Spleen (tissue), 11 donors: Measurements from ENCODE around the gene RNF121. TPM values are rescaled to one million over a fixed set of nuclear protein-coding genes. Genes with fewer than 3 reads are reported as not detected.

Experiments used
- DNase-seq: peaks from one replicate; pipeline ENCODE4 v3.0.0-alpha.2; 2020
- H3K27ac ChIP-seq, 8 donors: fragments of 200-600 bp; sonication (generic) in 7 of 8; 1 replicate in 4 of 8; 2 replicates in 4 of 8; pipeline versions ENCODE4 v1.5.0 to v1.8.0; 2016 to 2021; ENCODE audit warnings: inconsistent platforms in 4 of 8, mild to moderate bottlenecking in 4 of 8, moderate library complexity in 1 of 8
- H3K27me3 ChIP-seq, 7 donors: fragments of 200-600 bp; sonication (generic) in 6 of 7; replicated peaks in 1 of 7; 1 replicate in 4 of 7; 2 replicates in 3 of 7; pipeline versions ENCODE4 v1.5.0 to v1.8.0; 2016 to 2021; ENCODE audit warnings: inconsistent platforms in 3 of 7, mild to moderate bottlenecking in 1 of 7
- H3K36me3 ChIP-seq, 6 donors: fragments of 200-600 bp; sonication (generic) in 5 of 6; 1 replicate in 4 of 6; 2 replicates in 2 of 6; pipeline versions ENCODE4 v1.5.0 to v1.8.0; 2016 to 2021; ENCODE audit warnings: inconsistent platforms in 2 of 6
- H3K4me1 ChIP-seq, 6 donors: fragments of 200-600 bp; sonication (generic) in 5 of 6; 1 replicate in 3 of 6; 2 replicates in 3 of 6; pipeline versions ENCODE4 v1.5.0 to v1.8.0; 2016 to 2021; ENCODE audit warnings: inconsistent platforms in 3 of 6
- H3K4me3 ChIP-seq, 8 donors: fragments of 200-600 bp; sonication (generic) in 7 of 8; 1 replicate in 4 of 8; 2 replicates in 4 of 8; pipeline versions ENCODE4 v1.5.0 to v1.8.0; 2016 to 2021; ENCODE audit warnings: inconsistent platforms in 4 of 8, mild to moderate bottlenecking in 4 of 8, moderate library complexity in 2 of 8
- H3K9me3 ChIP-seq, 8 donors: fragments of 200-600 bp; sonication (generic) in 7 of 8; 1 replicate in 4 of 8; 2 replicates in 4 of 8; pipeline versions ENCODE4 v1.5.0 to v1.8.0; 2016 to 2021; ENCODE audit warnings: inconsistent platforms in 4 of 8
- CTCF ChIP-seq, 11 experiments: fragments of 200-600 bp in 7 of 11; fragments of 450-650 bp in 4 of 11; sonication (generic) in 4 of 11; IDR thresholded peaks in 8 of 11; conservative IDR thresholded peaks in 3 of 11; 1 replicate in 7 of 11; 2 replicates in 4 of 11; pipeline versions ENCODE4 v1.4.0 to v1.8.0; 2016 to 2021; ENCODE audit warnings: antibody characterized with exemption in 11 of 11, inconsistent platforms in 4 of 11, mild to moderate bottlenecking in 1 of 11
- POLR2A ChIP-seq, 3 donors: fragments of 450-650 bp; IDR thresholded peaks; one replicate each; pipeline ENCODE4 v1.5.1; 2017; ENCODE audit warnings: antibody characterized with exemption in 3 of 3, mild to moderate bottlenecking in 1 of 3
- POLR2AphosphoS5 ChIP-seq, 3 donors: sonication (generic); formaldehyde crosslinking; IDR thresholded peaks; one replicate each; pipeline ENCODE4 v1.5.1; 2017; ENCODE audit warnings: antibody characterized with exemption in 3 of 3
- WGBS, 5 donors: extraction: QIAGEN DNeasy Blood & Tissue Kit in 3 of 5; methylation state at CpG; one replicate each; pipeline versions ENCODE4 v1.1.5 to v1.1.7; 2013 to 2018; 5-methylcytosine and 5-hydroxymethylcytosine counted together
- intact Hi-C: fragments of 100-400 bp; cut with DNase I; formaldehyde crosslinking; loops from one replicate; pipeline ENCODE4 v1.15.0; 2023; ENCODE audit warnings: low total_unique reads
- polyA plus RNA-seq, 3 donors: library from polyadenylated mRNA; stranded (reverse); fragments of 200-250 nt; gene quantifications; one replicate each; pipeline ENCODE4 v1.2.1, GENCODE V29; 2013
- total RNA-seq, 7 donors: library from RNA; depleted of rRNA in 3 of 7; stranded (reverse); fragments of >200 nt in 3 of 7; fragmentation: NEBNext Ultra II Directional in 4 of 7; extraction: Animal tissue kit (Norgen Biotek cat#: 25700) in 4 of 7; gene quantifications; one replicate each; pipeline versions ENCODE4 v1.1.0 to v1.2.1, GENCODE V29; 2016 to 2021
- donor health status: healthy with polysubstance abuse.
- donor health status: DM: no; HTN: no; CAD: no; lungs with moderate emphysema.
- donor health status: DM: no; HTN: no; CAD: no.
- donor health status: Bipolar disorder and iron deficiency.
- donor health status: healthy.
- donor health status: DM: no; HTN: no; CAD: no.
- donor health status: DM: yes; HTN: yes; CAD: no.

The RNF121 gene
- total and polyA plus RNA-seq, 10 donors, result 5.3 to 35.5 (median 27.3) TPM

- Histone ChIP-seq H3K4me3 (peak within 1 kb of the TSS; percentile 3 to 62 (median 38)), H3K27ac (peak within 1 kb of the TSS; percentile 77 to 92 (median 88)), H3K9me3 (no peaks in the 10 kb centered on the region), H3K4me1 (peaks cover 19 to 88% (median 52%) of the 10 kb centered on the region in 6 donors), H3K27me3 (no peaks in the 10 kb centered on the region), H3K36me3 (peaks cover 0 to 53% (median 31%) of the 10 kb centered on the region in 6 donors)
- intact Hi-C loops, result no loop called here
- WGBS, 5 donors, result 31 to 56% (median 37%) methylated on average over 10 to 11 of the region's 11 CpGs
- TF ChIP-seq POLR2AphosphoS5 (IDR thresholded peaks at IDR 0.05) (peak in 2 of 3 donors; percentile 79 to 85), CTCF (IDR thresholded peaks at IDR 0.05 in 8 of 11, conservative IDR thresholded peaks at IDR 0.05 in 3 of 11) (no peak)
- peak; percentile 90 for DNase-seq
Measured at GRCh38 chr11:71998649-71999310, 69.9 kb downstream of the RNF121 start, which contains the start of gene IL18BP. Gene IL18BP, plus strand, starts transcription at chr11:71998909. Its CDS starts 1,076 bp downstream, at chr11:71999985.

DNA sequence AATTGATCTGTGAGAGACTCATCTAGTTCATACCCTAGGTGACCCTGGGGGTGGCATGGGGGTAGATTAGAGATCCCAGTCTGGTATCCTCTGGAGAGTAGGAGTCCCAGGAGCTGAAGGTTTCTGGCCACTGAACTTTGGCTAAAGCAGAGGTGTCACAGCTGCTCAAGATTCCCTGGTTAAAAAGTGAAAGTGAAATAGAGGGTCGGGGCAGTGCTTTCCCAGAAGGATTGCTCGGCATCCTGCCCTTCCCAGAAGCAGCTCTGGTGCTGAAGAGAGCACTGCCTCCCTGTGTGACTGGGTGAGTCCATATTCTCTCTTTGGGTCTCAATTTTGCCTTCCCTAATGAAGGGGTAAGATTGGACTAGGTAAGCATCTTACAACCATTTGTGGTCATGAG, 70.5 kb downstream of the RNF121 start:
- TF ChIP-seq CTCF (IDR thresholded peaks at IDR 0.05 in 8 of 11, conservative IDR thresholded peaks at IDR 0.05 in 3 of 11) (no peak), POLR2AphosphoS5 (IDR thresholded peaks at IDR 0.05) (peak in 1 of 3 donors; percentile 33), POLR2A (IDR thresholded peaks at IDR 0.05) (no peak)
- peaks cover 0 to 59% (median 37%) of the 10 kb centered on the region in 6 donors for H3K36me3 ChIP-seq
- intact Hi-C loops, result no loop called here
- no peaks in the 10 kb centered on the region for H3K9me3 ChIP-seq
- H3K4me3 ChIP-seq, result peak overlapping the region; percentile 3 to 62 (median 38)
- no peak for DNase-seq
- 35 to 71% (median 44%) methylated on average over 2 of the region's 2 CpGs for WGBS, 5 donors
- H3K27me3 ChIP-seq, result no peaks in the 10 kb centered on the region
- peak overlapping the region; percentile 77 to 92 (median 88) for H3K27ac ChIP-seq
- peaks cover 19 to 88% (median 55%) of the 10 kb centered on the region in 6 donors for H3K4me1 ChIP-seq

GRCh38 chr11:71999798-72000197, 71.0 kb downstream of the RNF121 start:
- peak overlapping the region; percentile 3 to 62 (median 38) for H3K4me3 ChIP-seq
- peak overlapping the region; percentile 77 to 92 (median 88) for H3K27ac ChIP-seq
- no peak for TF ChIP-seq CTCF (IDR thresholded peaks at IDR 0.05 in 8 of 11, conservative IDR thresholded peaks at IDR 0.05 in 3 of 11)
- TF ChIP-seq POLR2AphosphoS5 (IDR thresholded peaks at IDR 0.05), result peak in 1 of 3 donors; percentile 23
- 55 to 81% (median 77%) methylated on average over 8 of the region's 8 CpGs for WGBS, 5 donors
- intact Hi-C loops, result no loop called here
- no peak for DNase-seq
- peaks cover 20 to 91% (median 57%) of the 10 kb centered on the region in 6 donors for H3K4me1 ChIP-seq
- H3K9me3 ChIP-seq, result no peaks in the 10 kb centered on the region
- no peaks in the 10 kb centered on the region for H3K27me3 ChIP-seq
- H3K36me3 ChIP-seq, result peaks cover 0 to 61% (median 42%) of the 10 kb centered on the region in 6 donors

DNA sequence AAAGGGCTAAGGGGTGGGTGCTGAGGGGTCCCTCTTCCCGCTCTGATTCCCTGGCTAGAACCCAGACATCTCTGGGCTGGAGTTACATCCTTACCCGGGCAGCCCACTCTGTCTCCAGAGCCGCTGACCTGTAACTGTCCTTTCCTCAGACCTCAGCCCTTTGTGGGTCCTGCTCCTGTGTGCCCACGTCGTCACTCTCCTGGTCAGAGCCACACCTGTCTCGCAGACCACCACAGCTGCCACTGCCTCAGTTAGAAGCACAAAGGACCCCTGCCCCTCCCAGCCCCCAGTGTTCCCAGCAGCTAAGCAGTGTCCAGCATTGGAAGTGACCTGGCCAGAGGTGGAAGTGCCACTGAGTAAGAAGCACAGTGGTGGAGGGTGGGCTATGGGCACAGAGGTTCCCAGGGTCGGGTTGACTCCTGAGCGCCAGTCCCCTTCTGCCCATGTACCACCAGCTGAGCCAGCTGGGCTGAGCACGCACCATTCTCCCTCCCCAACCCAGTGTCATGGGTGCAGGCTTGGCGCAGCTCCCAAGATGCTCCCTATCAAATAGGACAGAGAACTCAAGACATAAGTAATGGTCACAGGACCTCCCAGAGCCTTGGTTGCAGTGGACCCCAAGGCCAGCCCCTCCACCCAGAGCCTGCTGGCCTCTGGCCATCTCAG, 71.5 kb downstream of the RNF121 start:
- H3K27me3 ChIP-seq, result no peaks in the 10 kb centered on the region
- intact Hi-C loops, result no loop called here
- peaks cover 24 to 96% (median 63%) of the 10 kb centered on the region in 6 donors for H3K4me1 ChIP-seq
- no peak for TF ChIP-seq CTCF (IDR thresholded peaks at IDR 0.05 in 8 of 11, conservative IDR thresholded peaks at IDR 0.05 in 3 of 11)
- TF ChIP-seq POLR2AphosphoS5 (IDR thresholded peaks at IDR 0.05), result peak in 1 of 3 donors; percentile 40
- no peak for TF ChIP-seq POLR2A (IDR thresholded peaks at IDR 0.05)
- H3K27ac ChIP-seq, result peak overlapping the region; percentile 77 to 92 (median 88)
- no peak for DNase-seq
- WGBS, 5 donors, result 80 to 94% (median 91%) methylated on average over 9 to 10 of the region's 10 CpGs
- no peaks in the 10 kb centered on the region for H3K9me3 ChIP-seq
- peaks cover 0 to 64% (median 47%) of the 10 kb centered on the region in 6 donors for H3K36me3 ChIP-seq
- H3K4me3 ChIP-seq, result peak overlapping the region in 6 of 8 donors; percentile 34 to 62 (median 39)
